NT2/D1 (cell line): ENCODE results near the gene MRPS23.

Source experiments
- YY1 ChIP-seq: IDR thresholded peaks from 2 replicates; pipeline ENCODE4 v1.6.1; 2011; ENCODE audit not compliant: insufficient read length, insufficient read depth
- ZNF274 ChIP-seq: IDR thresholded peaks from 2 replicates; pipeline ENCODE4 v1.6.1; 2011; ENCODE audit warnings: mild to moderate bottlenecking, low read depth, low read length

- TF ChIP-seq ZNF274 (no peak), YY1 (no peak)
Measured at GRCh38 chr17:57823469-57824401, 26.1 kb downstream of the MRPS23 start.
